GM19467 (cell line): Measurements from ENCODE around the gene CAMSAP3.

Experiments used
- ATAC-seq: cut with Tn5 transposase; IDR thresholded peaks from one replicate; pipeline ENCODE4 v1.9.1; 2021; ENCODE audit warnings: mild to moderate bottlenecking, moderate library complexity; ENCODE audit not compliant: unreplicated experiment

Gene CAMSAP3

GRCh38 chr19:7595466-7596133 lies at the start of gene CAMSAP3:
TSS of gene CAMSAP3 (plus strand) at chr19:7595863. CDS start at chr19:7596003, 140 bp downstream.
- ATAC-seq, result no peak

GRCh38 chr19:7545904-7546303 lies 49.8 kb upstream of the CAMSAP3 start:
- no peak for ATAC-seq

- ATAC-seq, result no peak
These were observed 48.5 kb upstream of the CAMSAP3 start for GRCh38 chr19:7547159-7547558.

- no peak for ATAC-seq
These were observed 46.1 kb upstream of the CAMSAP3 start for GRCh38 chr19:7549429-7550148.

GRCh38 chr19:7550169-7550770 lies 45.4 kb upstream of the CAMSAP3 start:
- no peak for ATAC-seq

GRCh38 chr19:7550987-7551761 lies 44.5 kb upstream of the CAMSAP3 start:
- no peak for ATAC-seq

- ATAC-seq, result no peak
These were observed 42.9 kb upstream of the CAMSAP3 start for GRCh38 chr19:7552781-7553180.

GRCh38 chr19:7554565-7554964 lies 41.1 kb upstream of the CAMSAP3 start:
- ATAC-seq, result no peak

- no peak for ATAC-seq
These were observed 40.4 kb upstream of the CAMSAP3 start for GRCh38 chr19:7554990-7555864.

GRCh38 chr19:7556696-7557315 lies 38.9 kb upstream of the CAMSAP3 start:
- no peak for ATAC-seq

- ATAC-seq, result no peak
These were observed 37.0 kb upstream of the CAMSAP3 start for GRCh38 chr19:7558667-7559066.

- no peak for ATAC-seq
These were observed 36.6 kb upstream of the CAMSAP3 start for GRCh38 chr19:7559102-7559501.

- ATAC-seq, result no peak
These were observed 35.4 kb upstream of the CAMSAP3 start for GRCh38 chr19:7560255-7560654.

GRCh38 chr19:7561325-7561724 lies 34.3 kb upstream of the CAMSAP3 start:
- no peak for ATAC-seq

GRCh38 chr19:7562646-7563393 lies 32.8 kb upstream of the CAMSAP3 start:
- ATAC-seq, result no peak

- no peak for ATAC-seq
These were observed 30.8 kb upstream of the CAMSAP3 start for GRCh38 chr19:7564866-7565265.

GRCh38 chr19:7565332-7565731 lies 30.3 kb upstream of the CAMSAP3 start:
- ATAC-seq, result no peak

- no peak for ATAC-seq
These were observed 24.9 kb upstream of the CAMSAP3 start for GRCh38 chr19:7570761-7571160.

- no peak for ATAC-seq
These were observed 20.1 kb upstream of the CAMSAP3 start for GRCh38 chr19:7575434-7576040.
